Breast epithelium (tissue), 4 donors: ENCODE data around the gene GIMD1. TPM values are rescaled to one million over a fixed set of nuclear protein-coding genes. Genes with fewer than 3 reads are reported as not detected.

Experiments
- DNase-seq, 2 donors: peaks; one replicate each; pipeline ENCODE4 v3.0.0-alpha.2; 2019; ENCODE audit warnings: low spot score in 2 of 2
- H3K27ac ChIP-seq, 2 donors: fragments of 200-600 bp; sonication (generic) in 1 of 2; one replicate each; pipeline ENCODE4 v1.5.1; 2016 to 2019; ENCODE audit warnings: mild to moderate bottlenecking in 1 of 2
- H3K27me3 ChIP-seq, 2 donors: fragments of 200-600 bp; sonication (generic) in 1 of 2; one replicate each; pipeline versions ENCODE4 v1.5.1 to v1.6.0; 2017 to 2019; ENCODE audit warnings: control low read depth in 1 of 2, mild to moderate bottlenecking in 1 of 2
- H3K36me3 ChIP-seq: fragments of 200-600 bp; one replicate; pipeline ENCODE4 v1.5.1; 2019
- H3K4me1 ChIP-seq, 2 donors: fragments of 200-600 bp; sonication (generic); one replicate each; pipeline ENCODE4 v1.5.1; 2016 to 2019; ENCODE audit warnings: control low read depth in 1 of 2
- H3K4me3 ChIP-seq, 3 donors: fragments of 200-600 bp; sonication (generic); 1 replicate in 2 of 3; 2 replicates in 1 of 3; pipeline ENCODE4 v1.5.1; 2016 to 2019; ENCODE audit warnings: mild to moderate bottlenecking in 3 of 3, moderate library complexity in 2 of 3
- H3K9me3 ChIP-seq, 2 donors: fragments of 200-600 bp; sonication (generic) in 1 of 2; one replicate each; pipeline ENCODE4 v1.5.1; 2016 to 2019; ENCODE audit warnings: control low read depth in 1 of 2
- POLR2A ChIP-seq: fragments of 450-650 bp; IDR thresholded peaks from one replicate; pipeline ENCODE4 v1.6.1; 2016; ENCODE audit warnings: antibody characterized with exemption, mild to moderate bottlenecking, moderate library complexity
- POLR2AphosphoS5 ChIP-seq, 3 donors: sonication (generic); formaldehyde crosslinking; IDR thresholded peaks; one replicate each; pipeline ENCODE4 v1.6.1; 2017; ENCODE audit warnings: antibody characterized with exemption in 3 of 3
- intact Hi-C: fragments of 100-400 bp; cut with DNase I; formaldehyde crosslinking; loops from one replicate; pipeline ENCODE4 v1.15.1; 2023; ENCODE audit warnings: low total_unique reads
- total RNA-seq, 3 donors: library from RNA; depleted of rRNA; stranded (reverse); fragments of >200 nt; gene quantifications; one replicate each; pipeline ENCODE4 v1.1.0, GENCODE V29; 2016
- TF ChIP-seq, protein P1 (sequence below), 3 donors: fragments of 450-650 bp; IDR thresholded peaks; one replicate each; pipeline ENCODE4 v1.5.1; 2016 to 2017; ENCODE audit warnings: antibody characterized with exemption in 3 of 3, mild to moderate bottlenecking in 3 of 3, moderate library complexity in 3 of 3

The GIMD1 gene
- total RNA-seq, 3 donors from 2014 or later, result not detected

DNA sequence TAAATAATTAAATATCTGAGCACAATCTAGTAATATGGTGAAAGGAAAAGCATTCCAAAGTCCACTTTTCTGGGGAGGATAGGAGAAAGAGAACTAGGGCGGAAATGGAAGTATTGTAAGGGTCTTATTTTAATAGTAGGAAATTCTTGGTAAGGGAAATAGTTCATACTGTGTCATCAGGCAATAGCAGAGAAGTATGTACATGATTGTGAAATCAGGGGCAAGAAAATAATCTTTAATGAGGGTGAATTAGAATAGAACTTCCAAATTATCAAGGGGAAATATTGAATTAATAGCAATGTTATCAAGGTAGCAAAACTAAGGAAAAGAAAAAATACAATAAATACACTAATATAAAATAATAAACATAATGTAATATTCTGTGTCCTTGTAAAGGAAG, 14.8 kb downstream of the GIMD1 start:
- Histone ChIP-seq H3K36me3 (no peaks in the 10 kb centered on the region), H3K27me3 (no peaks in the 10 kb centered on the region), H3K9me3 (no peaks in the 10 kb centered on the region), H3K27ac (no peak overlapping the region), H3K4me3 (no peak overlapping the region), H3K4me1 (no peaks in the 10 kb centered on the region)
- TF ChIP-seq POLR2AphosphoS5 (IDR thresholded peaks at IDR 0.05) (no peak), POLR2A (no peak)
- TF ChIP-seq, protein P1, sequence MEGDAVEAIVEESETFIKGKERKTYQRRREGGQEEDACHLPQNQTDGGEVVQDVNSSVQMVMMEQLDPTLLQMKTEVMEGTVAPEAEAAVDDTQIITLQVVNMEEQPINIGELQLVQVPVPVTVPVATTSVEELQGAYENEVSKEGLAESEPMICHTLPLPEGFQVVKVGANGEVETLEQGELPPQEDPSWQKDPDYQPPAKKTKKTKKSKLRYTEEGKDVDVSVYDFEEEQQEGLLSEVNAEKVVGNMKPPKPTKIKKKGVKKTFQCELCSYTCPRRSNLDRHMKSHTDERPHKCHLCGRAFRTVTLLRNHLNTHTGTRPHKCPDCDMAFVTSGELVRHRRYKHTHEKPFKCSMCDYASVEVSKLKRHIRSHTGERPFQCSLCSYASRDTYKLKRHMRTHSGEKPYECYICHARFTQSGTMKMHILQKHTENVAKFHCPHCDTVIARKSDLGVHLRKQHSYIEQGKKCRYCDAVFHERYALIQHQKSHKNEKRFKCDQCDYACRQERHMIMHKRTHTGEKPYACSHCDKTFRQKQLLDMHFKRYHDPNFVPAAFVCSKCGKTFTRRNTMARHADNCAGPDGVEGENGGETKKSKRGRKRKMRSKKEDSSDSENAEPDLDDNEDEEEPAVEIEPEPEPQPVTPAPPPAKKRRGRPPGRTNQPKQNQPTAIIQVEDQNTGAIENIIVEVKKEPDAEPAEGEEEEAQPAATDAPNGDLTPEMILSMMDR (IDR thresholded peaks at IDR 0.05), result no peak
- DNase-seq, result no peak
- intact Hi-C loops, result no loop called here

GRCh38 chr4:106351016-106351415, 17.6 kb downstream of the GIMD1 start:
- DNase-seq, result no peak
- TF ChIP-seq, protein P1 (IDR thresholded peaks at IDR 0.05), result no peak
- TF ChIP-seq POLR2A, result no peak
- no peak for TF ChIP-seq POLR2AphosphoS5 (IDR thresholded peaks at IDR 0.05)
- H3K27ac ChIP-seq, result no peak overlapping the region
- intact Hi-C loops, result no loop called here
- no peak overlapping the region for H3K4me3 ChIP-seq
- H3K9me3 ChIP-seq, result no peaks in the 10 kb centered on the region
- H3K4me1 ChIP-seq, result no peaks in the 10 kb centered on the region
- H3K27me3 ChIP-seq, result no peaks in the 10 kb centered on the region
- H3K36me3 ChIP-seq, result no peaks in the 10 kb centered on the region

DNA sequence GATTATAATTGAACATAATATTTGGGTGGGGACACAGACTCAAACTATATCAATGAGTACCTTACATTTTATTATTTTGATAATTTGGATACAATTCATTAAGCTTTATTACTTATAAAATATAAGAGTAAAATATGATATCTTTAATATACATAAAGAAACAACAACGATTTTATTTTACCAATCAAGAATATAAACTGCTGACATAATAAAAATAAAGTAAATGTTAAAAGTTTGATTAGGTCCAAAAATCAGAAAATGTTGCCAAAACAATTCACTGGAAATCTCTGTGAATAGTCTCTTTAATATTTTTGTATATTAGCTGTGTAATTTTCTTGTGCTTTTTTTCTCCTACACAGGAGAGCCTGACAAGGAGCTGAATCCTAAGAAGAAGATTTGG, 21.4 kb downstream of the GIMD1 start:
- Histone ChIP-seq H3K4me1 (no peaks in the 10 kb centered on the region), H3K27ac (no peak overlapping the region), H3K36me3 (no peaks in the 10 kb centered on the region), H3K27me3 (no peaks in the 10 kb centered on the region), H3K9me3 (no peaks in the 10 kb centered on the region), H3K4me3 (no peak overlapping the region)
- DNase-seq, result no peak
- TF ChIP-seq, protein P1 (IDR thresholded peaks at IDR 0.05), result no peak
- TF ChIP-seq POLR2AphosphoS5 (IDR thresholded peaks at IDR 0.05) (no peak), POLR2A (no peak)
- intact Hi-C loops, result no loop called here

DNA sequence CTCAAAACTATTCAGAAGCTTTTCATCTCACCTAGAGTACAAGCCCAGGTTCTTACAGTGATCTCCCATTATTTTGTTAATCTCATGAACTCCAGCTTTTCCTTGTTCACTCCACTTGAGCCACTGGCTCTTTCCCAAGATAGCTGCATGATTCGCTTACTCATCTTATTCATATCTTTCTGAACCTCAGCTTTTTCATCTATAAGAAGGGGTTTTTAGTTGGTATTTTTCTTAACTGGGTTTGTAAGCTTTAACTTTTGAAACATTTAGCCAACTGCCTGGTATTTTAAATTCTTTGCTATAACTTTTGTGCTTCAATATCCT, 24.0 kb downstream of the GIMD1 start:
- Histone ChIP-seq H3K4me1 (no peaks in the 10 kb centered on the region), H3K4me3 (no peak overlapping the region), H3K9me3 (peaks cover 0 to 5% of the 10 kb centered on the region in 2 donors), H3K27me3 (no peaks in the 10 kb centered on the region), H3K36me3 (no peaks in the 10 kb centered on the region), H3K27ac (no peak overlapping the region)
- TF ChIP-seq POLR2A (no peak), POLR2AphosphoS5 (IDR thresholded peaks at IDR 0.05) (no peak)
- TF ChIP-seq, protein P1 (IDR thresholded peaks at IDR 0.05), result no peak
- no peak for DNase-seq
- intact Hi-C loops, result no loop called here

GRCh38 chr4:106343865-106344646, 24.5 kb downstream of the GIMD1 start:
- no peaks in the 10 kb centered on the region for H3K27me3 ChIP-seq
- intact Hi-C loops, result no loop called here
- peaks cover 0 to 5% of the 10 kb centered on the region in 2 donors for H3K9me3 ChIP-seq
- H3K4me1 ChIP-seq, result no peaks in the 10 kb centered on the region
- no peaks in the 10 kb centered on the region for H3K36me3 ChIP-seq
- no peak for TF ChIP-seq POLR2A
- TF ChIP-seq, protein P1 (IDR thresholded peaks at IDR 0.05), result no peak
- TF ChIP-seq POLR2AphosphoS5 (IDR thresholded peaks at IDR 0.05), result no peak
- H3K27ac ChIP-seq, result no peak overlapping the region
- no peak for DNase-seq
- no peak overlapping the region for H3K4me3 ChIP-seq
